GM19467 (cell line): Measurements from ENCODE around the gene TTF1.

Source experiments
- ATAC-seq: cut with Tn5 transposase; IDR thresholded peaks from one replicate; pipeline ENCODE4 v1.9.1; 2021; ENCODE audit warnings: mild to moderate bottlenecking, moderate library complexity; ENCODE audit not compliant: unreplicated experiment

The TTF1 gene

DNA sequence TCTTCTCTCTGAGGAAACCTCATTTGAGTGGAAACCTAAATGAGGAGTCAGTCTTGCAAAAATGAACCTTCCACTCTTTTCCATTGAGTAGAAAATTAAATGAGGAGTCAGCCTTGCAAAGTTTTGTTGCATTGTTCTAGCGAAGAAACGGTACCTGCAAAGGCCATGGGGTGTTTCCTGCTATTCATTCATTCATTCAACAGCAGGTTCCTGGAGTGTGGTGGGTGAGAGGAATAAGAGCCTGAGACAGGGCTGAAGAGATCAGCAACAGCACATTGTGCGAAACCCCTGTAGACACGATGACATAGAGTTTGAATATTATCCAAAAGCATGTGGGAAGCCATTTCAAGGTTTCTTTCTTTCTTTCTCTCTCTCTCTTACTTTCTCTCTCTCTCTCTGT is 37.2 kb downstream of the TTF1 start:
- ATAC-seq, result no peak

- ATAC-seq, result no peak
These were observed 38.9 kb downstream of the TTF1 start for GRCh38 chr9:132367613-132368313.

GRCh38 chr9:132366481-132366880 is 40.2 kb downstream of the TTF1 start:
- ATAC-seq, result no peak

DNA sequence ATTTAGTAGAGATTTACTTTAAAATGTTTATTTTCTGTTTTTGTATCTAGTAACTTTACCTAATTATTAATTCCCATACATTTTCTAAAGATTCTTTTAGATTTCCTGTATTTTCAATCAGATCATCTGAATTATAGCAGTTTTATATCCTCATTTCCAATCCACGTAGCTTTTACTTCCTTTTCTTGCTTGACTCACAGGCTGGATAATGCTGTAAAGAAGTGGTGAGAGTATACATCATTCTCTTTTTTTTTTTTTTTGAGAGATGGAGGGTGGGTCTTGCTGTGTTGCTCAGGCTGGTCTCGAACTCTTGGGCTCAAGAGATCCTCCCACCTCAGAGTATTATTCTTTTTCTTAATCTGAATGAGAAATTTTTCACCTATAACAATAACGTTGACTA is 40.7 kb downstream of the TTF1 start:
- ATAC-seq, result no peak

DNA sequence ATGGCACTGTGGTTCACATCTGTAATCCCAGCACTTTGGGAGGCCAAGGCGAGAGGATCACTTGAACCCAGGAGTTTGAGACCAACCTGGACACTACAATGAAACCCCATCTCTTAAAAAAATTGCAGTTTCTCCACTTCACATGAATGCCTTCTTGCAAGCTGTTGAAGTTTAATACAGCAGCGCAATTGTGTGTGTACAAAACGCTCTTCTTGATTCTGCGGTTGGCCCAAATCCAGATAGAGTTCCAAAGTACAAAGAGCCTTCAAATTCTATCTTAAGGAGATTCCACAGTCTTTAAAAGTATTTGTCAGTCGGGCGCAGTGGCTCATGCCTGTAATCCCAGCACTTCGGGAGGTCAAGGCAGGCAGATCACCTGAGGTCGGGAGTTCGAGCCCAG is 42.6 kb downstream of the TTF1 start:
- no peak for ATAC-seq

- ATAC-seq, result no peak
These were observed 48.9 kb downstream of the TTF1 start for GRCh38 chr9:132357764-132358163.

DNA sequence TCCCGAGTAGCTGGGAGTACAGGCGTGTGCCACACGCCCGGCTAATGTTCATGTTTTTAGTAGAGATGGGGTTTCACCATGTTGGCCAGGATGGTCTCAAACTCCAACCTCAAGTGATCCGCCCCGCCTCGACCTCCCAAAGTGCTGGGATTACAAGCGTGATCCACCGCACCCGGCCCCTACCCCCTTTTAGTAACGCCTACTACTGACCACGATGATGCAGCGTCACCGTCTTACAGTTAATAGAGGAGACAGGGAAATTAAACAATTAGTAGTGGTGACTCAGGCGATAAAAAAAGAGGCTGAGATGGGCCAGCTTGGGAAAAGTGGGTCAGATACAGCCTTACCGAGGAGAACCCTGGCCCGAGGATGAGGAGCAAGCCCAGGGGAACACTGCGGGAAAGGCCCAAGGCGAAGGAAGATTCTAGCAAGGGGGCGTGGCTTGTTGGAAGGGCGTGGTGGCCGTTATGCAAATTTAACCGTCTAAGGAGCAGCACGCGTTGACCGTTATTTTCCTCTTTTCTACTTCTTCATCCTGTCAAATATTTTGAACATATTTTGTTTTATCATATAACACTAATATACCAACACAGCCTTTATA is 50.2 kb downstream of the TTF1 start:
- no peak for ATAC-seq

- ATAC-seq, result peak; percentile 83
These were observed 51.8 kb downstream of the TTF1 start, which contains the start of gene SETX for GRCh38 chr9:132354637-132355355. TSS of gene SETX (minus strand) at chr9:132354986. CDS start at chr9:132349428, 5,558 bp downstream.

DNA sequence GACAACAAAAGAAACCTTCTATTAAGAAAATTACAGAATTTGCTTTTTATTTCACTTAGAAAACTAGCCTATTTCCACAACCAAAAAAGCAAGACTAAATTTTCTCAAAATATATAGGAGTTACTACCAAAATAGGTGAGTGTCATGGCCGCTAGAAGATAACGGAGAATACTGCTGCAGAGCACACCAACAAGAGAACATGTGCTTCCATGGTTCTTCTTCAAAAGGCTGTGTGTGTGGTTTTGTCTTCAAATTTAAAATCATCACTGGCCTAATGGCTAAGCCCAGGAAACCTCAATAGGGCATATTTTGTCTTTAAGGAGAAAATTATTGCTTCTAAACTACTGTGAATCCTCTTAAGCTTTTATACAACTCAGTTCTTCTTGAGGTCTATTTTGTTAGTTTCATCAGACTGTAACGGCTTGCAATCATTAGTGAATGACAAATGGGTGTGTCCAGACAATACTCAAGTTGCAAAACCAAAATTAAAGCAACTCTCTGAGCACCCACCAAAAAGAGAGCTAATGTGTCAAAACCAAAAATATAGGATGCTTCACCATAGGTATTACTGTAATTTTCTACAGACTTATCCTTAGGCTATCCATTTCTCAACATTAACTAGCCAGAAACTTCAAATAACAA is 55.1 kb downstream of the TTF1 start:
- ATAC-seq, result no peak

DNA sequence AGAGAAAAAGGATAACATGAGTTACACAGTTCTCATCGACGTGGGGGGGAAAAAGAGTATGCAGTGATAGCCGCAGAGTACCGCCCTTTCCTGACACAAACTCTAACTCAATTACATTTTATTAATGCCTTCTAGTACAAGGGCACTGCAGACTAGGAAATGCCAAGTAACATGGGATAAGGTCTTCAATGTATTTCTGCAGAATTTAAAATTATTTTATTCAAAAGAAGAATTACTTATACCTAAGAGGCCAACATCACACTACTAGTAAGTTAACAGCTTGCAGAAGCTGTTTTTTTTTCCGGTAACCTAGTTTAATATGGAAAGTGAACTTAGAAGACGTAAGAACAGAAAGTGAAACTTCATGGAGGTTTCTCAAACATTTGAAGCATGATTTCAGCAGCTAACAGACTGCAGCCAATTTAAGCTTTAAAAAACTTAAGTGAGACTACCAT is 55.8 kb downstream of the TTF1 start:
- ATAC-seq, result no peak

DNA sequence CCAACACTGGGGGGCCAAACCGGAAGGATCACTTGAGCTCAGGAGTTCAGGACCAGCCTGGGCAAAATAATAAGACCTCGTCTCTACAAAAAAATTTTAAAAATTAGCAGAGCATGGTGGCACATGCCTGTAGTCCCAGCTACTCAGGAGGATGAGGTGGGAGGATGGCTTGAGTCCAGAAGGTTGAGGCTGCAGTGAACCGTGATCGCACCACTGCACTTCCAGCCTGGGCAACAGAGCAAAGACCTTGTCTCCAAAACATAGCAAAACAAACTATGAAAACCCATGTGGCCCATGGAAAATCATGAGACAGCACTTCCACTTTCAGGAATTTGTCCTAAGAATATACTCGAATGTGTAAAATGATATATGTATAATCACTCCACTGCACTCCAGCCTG is 58.0 kb downstream of the TTF1 start:
- no peak for ATAC-seq

- no peak for ATAC-seq
These were observed 60.5 kb downstream of the TTF1 start for GRCh38 chr9:132346177-132346576.

GRCh38 chr9:132341177-132341840 is 65.3 kb downstream of the TTF1 start:
- ATAC-seq, result no peak

GRCh38 chr9:132334364-132334763 is 72.3 kb downstream of the TTF1 start:
- no peak for ATAC-seq

DNA sequence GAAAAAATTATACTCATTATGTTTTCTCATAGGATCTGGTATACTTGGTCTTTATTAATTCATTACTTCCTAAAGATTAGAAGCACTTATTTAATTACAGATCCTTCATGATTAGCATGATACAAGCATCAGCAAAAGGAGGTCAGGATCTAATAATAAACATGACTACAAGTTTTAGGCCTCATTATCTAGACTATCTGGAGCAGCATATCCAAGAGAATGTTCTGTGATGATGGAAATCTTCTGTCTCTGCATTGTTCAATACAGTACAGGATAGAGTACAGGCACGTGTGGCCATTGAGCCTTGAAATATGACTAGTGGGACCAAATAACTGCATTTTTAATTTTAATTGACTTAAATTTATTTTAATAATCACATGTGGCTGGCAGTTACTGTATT is 73.1 kb downstream of the TTF1 start:
- no peak for ATAC-seq

DNA sequence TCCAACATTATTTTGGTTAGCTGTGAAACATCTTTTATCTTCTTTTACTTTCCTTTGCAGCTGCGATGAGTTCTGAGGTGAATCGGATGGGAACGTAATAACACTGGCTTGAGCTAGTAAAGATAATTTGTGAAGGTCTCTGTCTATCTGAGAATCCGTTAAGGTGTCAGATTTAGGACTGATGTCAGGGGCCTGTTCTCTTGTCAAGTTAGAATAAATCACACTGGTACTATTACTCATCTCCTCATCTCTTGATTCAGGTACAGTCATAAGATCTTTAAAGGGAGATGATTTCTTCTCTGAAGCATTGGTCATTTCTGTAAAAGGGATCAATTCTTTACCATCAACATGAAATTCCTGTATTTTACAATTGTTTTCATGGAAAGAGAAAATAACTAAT is 78.1 kb downstream of the TTF1 start:
- no peak for ATAC-seq

- ATAC-seq, result no peak
These were observed 79.1 kb downstream of the TTF1 start for GRCh38 chr9:132327537-132327936.
